Activated CD4-positive, alpha-beta memory T cell treated with anti-CD3 and anti-CD28 coated beads, Interleukin-2, amount 10 ng/mL, durations not matched to agents 7 days and 5 days (primary cell): ENCODE results near the gene ANGPTL2. TPM values are rescaled to one million over a fixed set of nuclear protein-coding genes. Genes with fewer than 3 reads are reported as not detected.

Source experiments
- CTCF ChIA-PET: fragments of 350-600 bp; sonication (Branson Sonifier 250); formaldehyde crosslinking; loops from one replicate; lab custom pipeline; 2021; ENCODE audit warnings: antibody characterized with exemption, inconsistent platforms; lab: Charles Lee
- POLR2A ChIA-PET: fragments of 350-600 bp; sonication (Branson Sonifier 250); formaldehyde crosslinking; loops from one replicate; lab custom pipeline; 2021; ENCODE audit warnings: antibody characterized with exemption; lab: Charles Lee
- DNase-seq: peaks from one replicate; pipeline ENCODE4 v3.0.0-alpha.2; 2020
- H3K27ac Mint-ChIP-seq: one replicate; pipeline ENCODE4 v1.8.0; 2021; ENCODE audit warnings: mild to moderate bottlenecking, mixed read lengths
- H3K27me3 Mint-ChIP-seq: one replicate; pipeline ENCODE4 v1.8.0; 2021; ENCODE audit warnings: mixed read lengths
- H3K36me3 Mint-ChIP-seq: one replicate; pipeline ENCODE4 v1.8.0; 2021; ENCODE audit warnings: low read depth, mixed read lengths
- H3K4me1 Mint-ChIP-seq: one replicate; pipeline ENCODE4 v1.8.0; 2021; ENCODE audit warnings: mixed read lengths
- H3K4me3 Mint-ChIP-seq: one replicate; pipeline ENCODE4 v1.8.0; 2021; ENCODE audit warnings: mild to moderate bottlenecking, mixed read lengths
- H3K9me3 Mint-ChIP-seq: one replicate; pipeline ENCODE4 v1.8.0; 2021; ENCODE audit warnings: mixed read lengths
- total RNA-seq, 2 experiments: library from RNA; stranded (reverse); gene quantifications; one replicate each; pipeline ENCODE4 v1.2.3, GENCODE V29; 2021

ANGPTL2 gene
- total RNA-seq, 2 experiments from 2014 or later: 0.08 TPM; not detected in 1

GRCh38 chr9:127088724-127089615 lies 33.5 kb downstream of the ANGPTL2 start:
- H3K9me3 Mint-ChIP-seq: no peaks in the 10 kb centered on the region
- H3K27me3 Mint-ChIP-seq: peaks cover 3% of the 10 kb centered on the region
- H3K4me1 Mint-ChIP-seq: peaks cover 2% of the 10 kb centered on the region
- no peak overlapping the region for H3K4me3 Mint-ChIP-seq
- H3K27ac Mint-ChIP-seq: no peak overlapping the region
- no peaks in the 10 kb centered on the region for H3K36me3 Mint-ChIP-seq
- POLR2A ChIA-PET: no interaction called here
- CTCF ChIA-PET: no interaction called here
- DNase-seq: no peak

DNA sequence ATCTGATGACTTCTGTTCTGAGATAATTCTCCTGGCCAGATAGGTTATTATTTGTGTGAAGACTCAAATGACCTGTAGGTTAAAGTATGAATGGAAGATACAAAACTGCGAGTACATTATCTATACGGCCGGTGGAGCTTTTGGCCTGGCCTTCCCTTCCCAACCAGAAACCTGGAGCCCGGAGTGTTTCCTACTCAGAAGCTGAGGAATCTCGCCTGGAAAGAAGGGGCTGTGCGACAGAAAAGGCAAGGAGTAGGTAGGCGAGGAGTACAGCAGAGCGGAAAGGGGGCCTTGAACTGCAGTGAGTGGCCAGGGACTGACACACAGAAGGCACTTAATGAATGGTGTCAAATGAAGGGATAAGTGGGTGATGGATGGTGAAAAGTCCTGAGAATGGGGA lies 34.6 kb downstream of the ANGPTL2 start:
- Mint-ChIP-seq H3K27me3 (peaks cover 3% of the 10 kb centered on the region), H3K4me1 (peaks cover 2% of the 10 kb centered on the region), H3K9me3 (no peaks in the 10 kb centered on the region), H3K4me3 (no peak overlapping the region), H3K36me3 (no peaks in the 10 kb centered on the region), H3K27ac (no peak overlapping the region)
- POLR2A ChIA-PET: no interaction called here
- no peak for DNase-seq
- CTCF ChIA-PET: no interaction called here

- no peaks in the 10 kb centered on the region for H3K9me3 Mint-ChIP-seq
- H3K27ac Mint-ChIP-seq: no peak overlapping the region
- POLR2A ChIA-PET: no interaction called here
- H3K4me3 Mint-ChIP-seq: no peak overlapping the region
- no peak for DNase-seq
- H3K27me3 Mint-ChIP-seq: peaks cover 3% of the 10 kb centered on the region
- CTCF ChIA-PET: no interaction called here
- H3K36me3 Mint-ChIP-seq: no peaks in the 10 kb centered on the region
- peaks cover 2% of the 10 kb centered on the region for H3K4me1 Mint-ChIP-seq
Observed at GRCh38 chr9:127087411-127087810, 35.0 kb downstream of the ANGPTL2 start.

GRCh38 chr9:127086771-127087170 lies 35.7 kb downstream of the ANGPTL2 start:
- H3K9me3 Mint-ChIP-seq: no peaks in the 10 kb centered on the region
- DNase-seq: no peak
- POLR2A ChIA-PET: no interaction called here
- H3K27me3 Mint-ChIP-seq: peaks cover 3% of the 10 kb centered on the region
- CTCF ChIA-PET: no interaction called here
- H3K36me3 Mint-ChIP-seq: no peaks in the 10 kb centered on the region
- H3K4me3 Mint-ChIP-seq: no peak overlapping the region
- peaks cover 2% of the 10 kb centered on the region for H3K4me1 Mint-ChIP-seq
- no peak overlapping the region for H3K27ac Mint-ChIP-seq

DNA sequence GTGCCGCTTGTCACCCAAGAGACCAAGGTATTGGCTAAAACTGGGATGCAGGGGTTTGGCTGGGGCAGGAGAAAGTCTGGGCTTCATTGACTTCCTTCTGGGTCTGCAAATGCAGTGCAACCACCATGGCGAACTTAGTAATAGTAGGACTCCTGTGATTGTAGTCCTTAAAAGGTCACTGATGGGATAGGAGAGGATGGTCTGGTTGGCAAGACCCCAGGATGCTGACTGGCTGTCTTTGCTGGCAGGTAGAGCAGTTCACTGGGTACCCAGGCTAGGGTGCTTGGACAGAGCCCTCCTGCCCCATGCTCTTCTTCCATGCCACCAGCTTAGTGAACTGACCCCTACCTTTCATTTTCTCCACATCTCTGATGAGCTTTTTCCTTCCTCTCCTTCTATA lies 37.2 kb downstream of the ANGPTL2 start:
- DNase-seq: no peak
- H3K36me3 Mint-ChIP-seq: no peaks in the 10 kb centered on the region
- CTCF ChIA-PET: interaction anchor here (1.2 kb wide), 1 partner anchor 144 kb away, joined by 3 read pairs; no protein-coding TSS in a partner anchor
- no peak overlapping the region for H3K4me3 Mint-ChIP-seq
- peaks cover 3% of the 10 kb centered on the region for H3K27me3 Mint-ChIP-seq
- H3K27ac Mint-ChIP-seq: no peak overlapping the region
- POLR2A ChIA-PET: no interaction called here
- no peaks in the 10 kb centered on the region for H3K9me3 Mint-ChIP-seq
- H3K4me1 Mint-ChIP-seq: peaks cover 2% of the 10 kb centered on the region

GRCh38 chr9:127084076-127085039 lies 38.1 kb downstream of the ANGPTL2 start:
- H3K27ac Mint-ChIP-seq: no peak overlapping the region
- no peaks in the 10 kb centered on the region for H3K36me3 Mint-ChIP-seq
- DNase-seq: no peak
- no peaks in the 10 kb centered on the region for H3K9me3 Mint-ChIP-seq
- ChIA-PET CTCF (no interaction called here), POLR2A (interaction anchor here (1.1 kb wide), 1 partner anchor 36 kb away, joined by 3 read pairs; no protein-coding TSS in a partner anchor)
- peaks cover 3% of the 10 kb centered on the region for H3K27me3 Mint-ChIP-seq
- peaks cover 2% of the 10 kb centered on the region for H3K4me1 Mint-ChIP-seq
- no peak overlapping the region for H3K4me3 Mint-ChIP-seq

DNA sequence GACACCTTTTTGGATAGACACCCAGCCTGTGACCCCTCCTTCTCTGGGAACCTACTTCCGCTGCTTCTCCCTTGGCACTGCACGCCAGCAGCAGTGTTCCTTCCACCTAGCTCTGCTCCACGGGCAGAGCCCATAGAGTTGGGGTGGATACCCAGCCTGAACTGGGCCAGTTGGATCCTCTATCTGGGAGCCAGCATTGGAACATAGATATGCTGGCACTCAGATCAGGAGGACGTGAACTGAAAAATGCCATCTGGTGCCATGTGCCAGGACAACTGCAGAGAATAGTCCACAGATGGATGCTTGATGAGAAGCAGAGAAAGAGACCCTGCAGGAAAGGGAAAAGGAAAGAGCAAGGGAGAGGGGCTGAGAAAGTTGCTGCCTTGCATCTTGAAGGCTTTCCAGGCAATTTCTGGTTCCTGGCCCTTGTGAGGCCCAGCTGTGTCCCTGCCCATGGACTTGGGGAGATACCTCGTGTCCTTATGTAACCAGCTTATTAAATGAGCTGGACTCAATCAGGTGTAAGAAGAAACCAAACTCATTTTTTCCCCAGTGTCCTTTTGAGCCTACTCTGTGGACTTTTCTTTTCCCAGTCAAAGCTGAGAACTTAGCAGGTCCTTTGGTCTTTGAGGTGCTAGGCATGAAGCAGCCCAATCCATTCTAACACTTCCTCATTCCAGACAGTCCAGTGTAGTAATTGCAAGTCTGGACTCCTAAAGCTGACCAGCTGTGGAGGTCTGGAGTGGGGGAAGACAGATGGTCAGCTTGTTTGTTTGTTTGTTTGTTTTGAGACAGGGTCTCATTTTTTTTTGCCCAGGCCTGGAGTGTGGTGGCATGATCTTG lies 39.1 kb downstream of the ANGPTL2 start:
- CTCF ChIA-PET: interaction anchor here (0.6 kb wide), 1 partner anchor 115 kb away, joined by 3 read pairs; no protein-coding TSS in a partner anchor

GRCh38 chr9:127081250-127082185 lies 40.9 kb downstream of the ANGPTL2 start:
- no peaks in the 10 kb centered on the region for H3K36me3 Mint-ChIP-seq
- CTCF ChIA-PET: no interaction called here
- H3K9me3 Mint-ChIP-seq: no peaks in the 10 kb centered on the region
- H3K4me3 Mint-ChIP-seq: no peak overlapping the region
- POLR2A ChIA-PET: no interaction called here
- H3K4me1 Mint-ChIP-seq: peaks cover 13% of the 10 kb centered on the region
- no peak for DNase-seq
- no peak overlapping the region for H3K27ac Mint-ChIP-seq
- H3K27me3 Mint-ChIP-seq: peaks cover 8% of the 10 kb centered on the region

More for the DNA sequence above, 39.1 kb downstream of the ANGPTL2 start:
- H3K27ac Mint-ChIP-seq: no peak overlapping the region
- POLR2A ChIA-PET: interaction anchor here (1.1 kb wide), 1 partner anchor 35 kb away, joined by 3 read pairs; no protein-coding TSS in a partner anchor
- no peaks in the 10 kb centered on the region for H3K36me3 Mint-ChIP-seq
- no peak for DNase-seq
- H3K4me3 Mint-ChIP-seq: no peak overlapping the region
- H3K27me3 Mint-ChIP-seq: peaks cover 4% of the 10 kb centered on the region
- H3K4me1 Mint-ChIP-seq: peaks cover 10% of the 10 kb centered on the region
- no peaks in the 10 kb centered on the region for H3K9me3 Mint-ChIP-seq

GRCh38 chr9:127079446-127080140 lies 42.8 kb downstream of the ANGPTL2 start:
- Mint-ChIP-seq H3K4me3 (no peak overlapping the region), H3K9me3 (no peaks in the 10 kb centered on the region), H3K27me3 (peaks cover 8% of the 10 kb centered on the region), H3K4me1 (peaks cover 11% of the 10 kb centered on the region), H3K27ac (no peak overlapping the region), H3K36me3 (no peaks in the 10 kb centered on the region)
- no peak for DNase-seq
- POLR2A ChIA-PET: no interaction called here
- CTCF ChIA-PET: no interaction called here

DNA sequence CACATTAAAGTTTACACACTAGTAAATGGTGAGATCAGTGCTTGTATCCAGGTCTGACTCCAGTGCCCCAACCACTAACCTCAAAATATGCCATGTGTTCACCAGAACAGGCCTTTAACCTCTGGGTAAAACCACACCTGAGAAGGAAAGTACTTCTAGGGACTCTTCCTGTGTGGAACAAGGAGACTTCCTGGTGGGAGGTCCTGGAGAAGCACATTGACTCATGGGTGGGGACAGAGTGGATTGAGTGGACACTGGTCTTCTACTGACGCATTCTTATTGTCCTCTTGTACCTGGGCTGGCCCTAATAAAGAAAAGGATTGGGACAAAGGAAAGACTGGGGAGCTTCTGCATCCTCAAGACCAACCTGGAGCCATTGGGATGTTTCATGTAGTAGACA lies 43.4 kb downstream of the ANGPTL2 start:
- no peak overlapping the region for H3K27ac Mint-ChIP-seq
- no peaks in the 10 kb centered on the region for H3K9me3 Mint-ChIP-seq
- H3K27me3 Mint-ChIP-seq: peaks cover 8% of the 10 kb centered on the region
- ChIA-PET POLR2A (no interaction called here), CTCF (no interaction called here)
- no peaks in the 10 kb centered on the region for H3K36me3 Mint-ChIP-seq
- peaks cover 11% of the 10 kb centered on the region for H3K4me1 Mint-ChIP-seq
- no peak overlapping the region for H3K4me3 Mint-ChIP-seq
- DNase-seq: no peak

DNA sequence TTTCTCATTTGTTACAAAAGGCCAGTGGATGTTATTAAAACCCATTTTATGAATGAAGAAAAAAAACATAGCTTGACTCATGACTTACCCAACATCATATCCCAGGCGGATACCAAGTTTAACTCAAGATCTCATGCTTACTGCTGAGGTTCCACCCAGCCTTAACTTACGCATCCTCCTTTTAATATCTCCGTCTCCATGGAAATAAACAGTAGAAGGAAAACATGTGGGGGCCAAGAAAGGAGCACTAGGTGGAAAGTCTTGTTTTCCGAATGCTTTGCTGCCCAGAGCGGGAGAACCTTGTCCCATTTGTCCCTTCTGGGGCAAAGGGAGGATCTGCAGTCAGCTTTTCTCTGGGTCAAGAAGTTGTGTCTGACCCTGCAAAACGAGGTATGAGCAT lies 44.1 kb downstream of the ANGPTL2 start:
- DNase-seq: no peak
- Mint-ChIP-seq H3K9me3 (no peaks in the 10 kb centered on the region), H3K4me3 (no peak overlapping the region), H3K27me3 (peaks cover 8% of the 10 kb centered on the region), H3K27ac (no peak overlapping the region), H3K36me3 (no peaks in the 10 kb centered on the region), H3K4me1 (peaks cover 11% of the 10 kb centered on the region)
- CTCF ChIA-PET: no interaction called here
- POLR2A ChIA-PET: no interaction called here
